KMS-11 (cell line): ENCODE results near the gene MUC21.

Experiments used
- H2AFZ ChIP-seq: fragments of 200-600 bp; sonication (generic); 2 replicates; pipeline ENCODE4 v1.6.1; 2016; ENCODE audit warnings: antibody characterized with exemption, mixed run types, low read depth
- H3K27ac ChIP-seq: fragments of 200-600 bp; sonication (generic); 2 replicates; pipeline ENCODE4 v1.6.1; 2016; ENCODE audit warnings: mild to moderate bottlenecking, mixed run types
- H3K27me3 ChIP-seq: fragments of 200-600 bp; sonication (generic); 2 replicates; pipeline ENCODE4 v1.6.1; 2017; ENCODE audit warnings: mild to moderate bottlenecking, low read depth, mixed run types, moderate library complexity; ENCODE audit not compliant: insufficient read depth
- H3K36me3 ChIP-seq: fragments of 200-600 bp; sonication (generic); 2 replicates; pipeline ENCODE4 v1.6.1; 2017; ENCODE audit warnings: mild to moderate bottlenecking, mixed run types; ENCODE audit not compliant: insufficient read depth
- H3K4me1 ChIP-seq: fragments of 200-600 bp; sonication (generic); 2 replicates; pipeline ENCODE4 v1.6.1; 2016; ENCODE audit warnings: mild to moderate bottlenecking, low read depth, mixed run types; ENCODE audit not compliant: poor library complexity, severe bottlenecking
- H3K4me2 ChIP-seq: fragments of 200-600 bp; sonication (generic); 2 replicates; pipeline ENCODE4 v1.7.0; 2016; ENCODE audit warnings: mild to moderate bottlenecking, mixed run types
- H3K4me3 ChIP-seq: fragments of 200-600 bp; sonication (generic); IDR thresholded peaks from 2 replicates; pipeline ENCODE4 v1.6.1; 2017; ENCODE audit warnings: low read depth, low read length, mixed read lengths; ENCODE audit not compliant: insufficient read depth
- H3K79me2 ChIP-seq: fragments of 200-600 bp; sonication (generic); 2 replicates; pipeline ENCODE4 v1.6.1; 2016; ENCODE audit warnings: low read depth, mixed run types; ENCODE audit not compliant: insufficient read depth
- H3K9ac ChIP-seq: fragments of 200-600 bp; sonication (generic); 2 replicates; pipeline ENCODE4 v1.6.1; 2016; ENCODE audit warnings: mild to moderate bottlenecking, mixed run types
- H4K20me1 ChIP-seq: fragments of 200-600 bp; sonication (generic); 2 replicates; pipeline ENCODE4 v1.6.1; 2016; ENCODE audit warnings: mild to moderate bottlenecking, mixed run types; ENCODE audit not compliant: insufficient read depth
- CTCF ChIP-seq: fragments of 200-600 bp; sonication (generic); conservative IDR thresholded peaks from 2 replicates; pipeline ENCODE4 v1.6.1; 2017; ENCODE audit warnings: low read depth, mild to moderate bottlenecking, antibody characterized with exemption, low read length, moderate library complexity, mixed read lengths

Gene MUC21

GRCh38 chr6:30987304-30987703 lies 3.8 kb downstream of the MUC21 start:
- no peak overlapping the region for H3K9ac ChIP-seq
- H3K27ac ChIP-seq = no peak overlapping the region
- no peaks in the 10 kb centered on the region for H3K79me2 ChIP-seq
- no peaks in the 10 kb centered on the region for H3K36me3 ChIP-seq
- no peaks in the 10 kb centered on the region for H3K27me3 ChIP-seq
- no peak for TF ChIP-seq CTCF
- H3K4me3 ChIP-seq = no peak overlapping the region
- no peak overlapping the region for H3K4me2 ChIP-seq
- H2AFZ ChIP-seq = no peak overlapping the region
- H3K4me1 ChIP-seq = peaks cover 47% of the 10 kb centered on the region
- H4K20me1 ChIP-seq = no peaks in the 10 kb centered on the region

GRCh38 chr6:30988209-30988825 lies 4.8 kb downstream of the MUC21 start:
- Histone ChIP-seq H3K4me1 (peaks cover 42% of the 10 kb centered on the region), H3K36me3 (no peaks in the 10 kb centered on the region), H3K79me2 (no peaks in the 10 kb centered on the region), H2AFZ (no peak overlapping the region), H3K9ac (no peak overlapping the region), H3K27me3 (no peaks in the 10 kb centered on the region), H3K27ac (no peak overlapping the region), H3K4me3 (no peak overlapping the region), H4K20me1 (no peaks in the 10 kb centered on the region), H3K4me2 (no peak overlapping the region)
- no peak for TF ChIP-seq CTCF

GRCh38 chr6:30990422-30991086 lies 7.0 kb downstream of the MUC21 start:
- Histone ChIP-seq H3K4me1 (peaks cover 36% of the 10 kb centered on the region), H3K27me3 (no peaks in the 10 kb centered on the region), H3K9ac (no peak overlapping the region), H2AFZ (peak overlapping the region; percentile 55; the same call in 1 of the 2 replicates), H3K27ac (peak overlapping the region; percentile 33; the same call in 1 of the 2 replicates), H3K4me3 (no peak overlapping the region), H3K79me2 (no peaks in the 10 kb centered on the region), H3K36me3 (no peaks in the 10 kb centered on the region), H3K4me2 (peak overlapping the region; percentile 53), H4K20me1 (no peaks in the 10 kb centered on the region)
- TF ChIP-seq CTCF = no peak

GRCh38 chr6:30991891-30992290 lies 8.4 kb downstream of the MUC21 start:
- Histone ChIP-seq H3K4me1 (peaks cover 29% of the 10 kb centered on the region), H3K27ac (no peak overlapping the region), H3K36me3 (no peaks in the 10 kb centered on the region), H3K27me3 (no peaks in the 10 kb centered on the region), H3K4me2 (no peak overlapping the region), H4K20me1 (no peaks in the 10 kb centered on the region), H3K4me3 (no peak overlapping the region), H2AFZ (no peak overlapping the region), H3K79me2 (no peaks in the 10 kb centered on the region), H3K9ac (no peak overlapping the region)
- TF ChIP-seq CTCF = no peak
